ENCODE data around the gene CDS2.
A peak's percentile ranks its signal among the peaks of the same experiment; 100 is the strongest.

Gene CDS2

DNA sequence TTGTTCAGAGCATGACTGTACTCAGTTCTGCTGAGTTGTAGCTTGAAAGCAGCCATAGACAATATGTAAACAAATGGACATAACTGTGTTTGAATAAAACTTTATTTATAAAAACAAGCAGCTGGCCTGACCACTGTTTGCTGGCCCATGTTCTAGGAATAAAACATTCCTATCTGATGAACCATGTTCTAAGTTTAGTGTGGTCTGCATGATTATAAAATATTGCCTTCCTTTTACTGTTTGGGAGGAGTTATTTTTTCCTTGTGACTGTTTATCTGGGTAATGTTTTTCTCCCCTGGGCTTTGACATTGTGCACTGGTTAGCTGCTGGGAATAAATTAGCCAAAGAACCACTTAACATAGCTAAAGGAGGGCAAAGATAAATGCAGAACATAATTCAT lies 55.1 kb downstream of the CDS2 start:
- DNase-seq (ENCODE audit: low read depth in 2 of 2) = no peak

DNA sequence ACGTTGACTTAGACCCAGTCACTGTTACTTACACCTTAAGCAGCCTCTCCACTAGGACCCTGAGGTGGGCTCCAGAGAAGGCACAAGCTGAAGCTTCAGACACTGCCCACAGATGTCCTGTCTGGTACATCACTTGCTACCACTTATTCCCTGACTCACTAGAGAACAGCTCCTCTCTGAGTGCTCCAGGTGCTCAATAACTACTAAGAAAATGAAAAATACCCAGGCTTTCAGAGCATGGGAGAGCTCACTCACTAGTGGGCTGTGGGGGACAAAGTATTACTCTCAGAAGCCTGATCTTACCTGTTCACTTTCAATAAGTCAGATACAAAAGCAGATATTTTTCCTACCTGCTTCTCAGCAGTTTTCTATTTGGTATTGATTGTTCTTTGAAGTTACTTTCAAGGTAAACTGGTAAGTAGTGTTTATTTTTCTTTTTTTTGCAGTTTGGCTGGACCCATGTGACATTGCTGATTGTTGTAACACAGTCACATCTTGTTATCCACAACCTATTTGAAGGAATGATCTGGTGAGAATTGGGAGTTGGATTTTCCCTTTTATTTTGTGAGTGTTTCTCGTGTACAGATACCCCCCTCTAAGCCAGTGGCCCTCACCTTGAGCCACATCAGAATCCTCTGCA lies 55.9 kb downstream of the CDS2 start:
- DNase-seq (ENCODE audit: low read depth in 2 of 2) = no peak

GRCh38 chr20:5183731-5184474 lies 57.1 kb downstream of the CDS2 start:
- DNase-seq (ENCODE audit: low read depth in 2 of 2) = no peak

DNA sequence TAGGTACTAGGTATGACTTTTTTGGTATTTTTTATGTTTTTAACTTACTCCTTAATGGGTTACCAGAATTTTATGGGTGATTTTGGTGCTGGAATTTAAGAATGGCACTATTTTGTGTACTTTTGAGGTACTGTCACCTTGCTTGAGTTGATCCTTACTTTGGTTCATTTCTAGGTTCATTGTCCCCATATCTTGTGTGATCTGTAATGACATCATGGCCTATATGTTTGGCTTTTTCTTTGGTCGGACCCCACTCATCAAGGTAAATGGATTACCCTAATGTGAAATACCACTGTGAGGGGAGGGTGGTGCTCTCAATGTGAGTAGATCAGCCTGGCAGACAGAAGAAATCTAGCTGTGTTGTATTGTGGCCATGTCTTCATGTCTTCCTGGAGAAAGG lies 57.9 kb downstream of the CDS2 start:
- DNase-seq (ENCODE audit: low read depth in 2 of 2) = no peak

- no peak for DNase-seq (ENCODE audit: low read depth in 2 of 2)
These were observed 60.3 kb downstream of the CDS2 start for GRCh38 chr20:5187122-5187521.

GRCh38 chr20:5188736-5189135 lies 61.9 kb downstream of the CDS2 start:
- no peak for DNase-seq (ENCODE audit: low read depth in 2 of 2)

GRCh38 chr20:5189917-5190316 lies 63.1 kb downstream of the CDS2 start:
- DNase-seq (ENCODE audit: low read depth in 2 of 2) = no peak

GRCh38 chr20:5190444-5190843 lies 63.6 kb downstream of the CDS2 start:
- no peak for DNase-seq (ENCODE audit: low read depth in 2 of 2)

GRCh38 chr20:5191829-5192569 lies 65.2 kb downstream of the CDS2 start:
- DNase-seq (ENCODE audit: low read depth in 2 of 2) = no peak

GRCh38 chr20:5192570-5193431 lies 66.0 kb downstream of the CDS2 start:
- DNase-seq (ENCODE audit: low read depth in 2 of 2) = no peak

- no peak for DNase-seq (ENCODE audit: low read depth in 2 of 2)
These were observed 68.8 kb downstream of the CDS2 start for GRCh38 chr20:5195655-5196054.

- DNase-seq (ENCODE audit: low read depth in 2 of 2) = no peak
These were observed 69.3 kb downstream of the CDS2 start for GRCh38 chr20:5196149-5196548.

DNA sequence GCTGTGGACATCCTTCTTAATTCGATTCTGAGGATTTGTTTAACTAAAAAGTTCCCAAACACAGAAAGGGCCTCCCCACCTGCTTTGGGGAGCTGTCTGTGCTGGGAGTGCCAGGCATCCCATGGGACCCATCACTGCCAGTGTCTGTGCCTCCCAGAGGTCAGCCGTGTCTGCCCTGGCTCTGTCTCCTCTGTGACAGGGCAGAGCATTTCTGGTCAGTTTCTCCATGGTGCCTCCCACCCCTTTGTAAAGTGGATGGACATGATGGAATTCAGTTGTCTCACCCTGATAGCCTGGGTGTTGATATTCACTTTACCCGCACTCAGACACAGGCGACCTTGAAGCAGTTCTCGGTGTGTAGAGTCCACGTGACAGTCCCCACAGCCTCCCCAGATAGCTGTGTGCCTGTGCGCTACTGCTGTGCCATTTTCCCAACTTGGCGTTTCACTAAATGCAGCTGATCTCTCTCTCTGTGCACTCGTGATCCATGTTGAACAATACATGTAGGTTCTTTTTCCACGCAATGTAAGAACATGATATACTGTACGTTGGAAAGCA lies 70.5 kb downstream of the CDS2 start:
- no peak for DNase-seq (ENCODE audit: low read depth in 2 of 2)

DNA sequence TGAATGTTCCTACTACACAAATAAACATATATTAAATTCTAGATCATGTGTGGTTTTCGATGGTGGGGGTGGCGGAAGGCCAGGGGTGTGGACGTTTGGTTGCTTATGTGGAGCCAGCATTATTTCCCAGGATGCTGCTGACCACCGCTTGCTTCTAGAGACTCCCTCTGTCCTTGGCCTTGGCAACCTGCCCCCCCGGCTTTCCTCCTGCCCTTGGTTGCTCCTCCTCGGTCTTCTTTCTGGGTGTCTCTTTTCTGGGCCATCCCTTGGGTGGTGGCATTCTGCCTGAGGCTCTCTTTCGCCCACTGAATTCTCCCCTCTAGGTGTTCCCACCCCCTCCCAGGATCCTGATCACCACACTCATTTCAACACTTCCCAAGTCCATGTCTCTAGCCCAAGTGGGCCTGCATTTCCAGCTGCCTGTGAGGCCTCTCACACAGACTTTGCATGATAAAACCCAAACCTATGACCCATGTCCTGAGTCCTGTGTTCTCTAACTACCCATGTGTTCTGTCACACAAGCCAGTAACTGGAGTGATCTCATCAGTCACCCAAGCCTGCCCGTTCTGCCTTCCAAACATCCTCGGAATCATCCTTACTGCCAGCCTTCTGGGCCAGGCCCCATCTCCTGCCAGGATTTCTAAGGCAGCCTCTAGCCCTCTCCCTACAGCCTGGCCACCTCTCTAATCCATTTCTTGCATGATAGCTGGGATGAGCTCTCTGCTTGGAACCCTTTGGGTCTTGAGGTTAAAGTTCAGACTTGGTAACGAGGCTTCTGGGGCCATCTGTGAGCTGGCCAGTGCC lies 71.2 kb downstream of the CDS2 start:
- DNase-seq (ENCODE audit: low read depth in 2 of 2) = no peak

- DNase-seq (ENCODE audit: low read depth in 2 of 2) = no peak
These were observed 71.8 kb downstream of the CDS2 start for GRCh38 chr20:5198651-5198924.

DNA sequence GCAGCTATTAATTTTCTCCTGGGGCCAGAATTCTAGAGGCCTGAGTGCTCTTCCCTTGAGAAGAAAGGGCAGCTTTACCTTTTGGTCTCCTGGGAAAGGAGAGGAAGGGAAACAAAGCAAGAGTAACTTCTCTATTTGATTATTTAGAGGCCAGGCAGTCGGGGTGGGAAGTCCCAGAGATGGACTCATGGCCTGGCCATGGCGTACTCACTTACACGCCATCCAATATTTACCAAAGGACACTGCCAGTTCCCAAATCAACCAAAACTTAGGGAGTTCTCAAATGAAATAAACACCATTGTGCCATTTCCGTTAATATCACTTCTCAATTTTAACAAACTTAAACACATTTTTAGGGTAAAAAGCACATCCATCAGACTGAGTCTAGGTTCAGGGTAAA lies 76.6 kb downstream of the CDS2 start:
- no peak for DNase-seq (ENCODE audit: low read depth in 2 of 2)

DNA sequence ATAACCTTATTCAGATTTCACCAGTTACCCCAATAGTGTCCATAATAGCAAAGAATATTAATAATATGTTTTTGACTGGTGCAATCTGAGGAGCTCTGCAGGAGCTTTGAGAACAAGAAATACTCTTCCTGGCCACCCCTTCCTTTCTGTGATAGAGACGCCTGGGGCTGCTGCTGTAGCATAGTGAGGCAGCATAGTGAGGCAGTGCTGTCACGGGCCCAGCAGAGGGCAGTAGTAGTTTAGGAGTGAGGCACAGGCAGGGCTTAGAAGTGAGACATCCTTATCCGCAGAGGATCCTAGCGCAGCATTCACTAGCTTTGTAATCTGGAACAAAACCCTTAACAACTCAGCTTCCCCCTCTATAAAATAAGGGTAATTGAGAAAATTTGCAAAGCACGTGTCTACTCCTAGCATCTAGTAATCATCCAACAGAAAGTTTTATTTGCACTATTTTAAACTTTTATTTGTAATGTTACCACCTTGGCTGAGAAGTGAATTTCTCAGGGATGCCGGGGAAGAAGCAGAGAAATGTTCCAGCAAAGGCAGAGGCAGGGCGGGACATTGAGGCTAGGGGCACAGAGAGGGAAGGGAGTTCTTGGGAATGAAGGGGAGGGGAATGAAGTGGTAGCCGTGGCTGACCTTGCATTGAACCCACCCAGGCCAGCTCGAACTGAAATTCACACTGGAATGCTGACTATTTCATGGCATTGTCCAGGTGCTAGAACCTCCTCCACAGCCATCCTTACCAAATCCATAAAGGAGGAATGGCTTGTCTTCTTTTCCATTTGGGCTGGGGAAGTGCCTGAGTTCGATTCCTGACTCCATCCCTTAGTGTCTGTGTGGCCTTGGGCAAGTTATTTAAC lies 78.8 kb downstream of the CDS2 start:
- peak; percentile 21 to 22 for DNase-seq (ENCODE audit: low read depth in 2 of 2)

GRCh38 chr20:5207138-5207537 lies 80.3 kb downstream of the CDS2 start:
- no peak for DNase-seq (ENCODE audit: low read depth in 2 of 2)

- no peak for DNase-seq (ENCODE audit: low read depth in 2 of 2)
These were observed 85.3 kb downstream of the CDS2 start for GRCh38 chr20:5211803-5212714.
